Measurements from ENCODE around the gene UGT8. TPM values are rescaled to one million over a fixed set of nuclear protein-coding genes. Genes with fewer than 3 reads are reported as not detected.

The UGT8 gene
- total RNA-seq, 2 experiments from 2014 or later, result 17.5 to 18.5 TPM

- Histone ChIP-seq H3K9me2 (ENCODE audit: insufficient read depth, low read length) (no peaks in the 10 kb centered on the region), H3K9me3 (ENCODE audit: low read length) (peaks cover 5% of the 10 kb centered on the region; the same call in 1 of the 2 replicates), H3K4me2 (ENCODE audit: low read length) (no peak overlapping the region), H2AFZ (ENCODE audit: low read length) (no peak overlapping the region), H3K4me3 (ENCODE audit: low read depth, low read length, poor library complexity, severe bottlenecking) (no peak overlapping the region), H3K79me2 (ENCODE audit: insufficient read depth, low read depth, low read length) (no peaks in the 10 kb centered on the region), H4K20me1 (ENCODE audit: insufficient read depth, low read length) (no peaks in the 10 kb centered on the region), H3K27ac (ENCODE audit: low read depth, low read length, poor library complexity, severe bottlenecking) (no peak overlapping the region), H3K36me3 (ENCODE audit: insufficient read depth, low read length) (no peaks in the 10 kb centered on the region), H3K4me1 (ENCODE audit: insufficient read depth, low read length, poor library complexity, severe bottlenecking) (no peaks in the 10 kb centered on the region)
- DNase-seq (ENCODE audit: low spot score), result no peak
- ChIA-PET CTCF (ENCODE audit: unreplicated experiment) (no interaction called here), POLR2A (interaction anchor here (0.6 to 1.2 kb wide), 5 partner anchors 10 to 733 kb away, joined by 3 to 4 read pairs (median 3); no protein-coding TSS in a partner anchor)
- TF ChIP-seq EZH2phosphoT487 (IDR thresholded peaks at IDR 0.05; ENCODE audit: borderline replicate concordance, low read depth, low read length) (no peak), CTCF (conservative IDR thresholded peaks at IDR 0.05; ENCODE audit: low read length) (no peak)
- BruUV-seq (replicated peaks), result no TSS peak
- intact Hi-C loops (cut with micrococcal nuclease; ENCODE audit: unreplicated experiment), result no loop called here
Measured at GRCh38 chr4:114563536-114564315, 34.9 kb upstream of the UGT8 start.

- no peak overlapping the region for H3K4me2 ChIP-seq (ENCODE audit: low read length)
Measured at GRCh38 chr4:114577386-114577785, 21.2 kb upstream of the UGT8 start.

More at GRCh38 chr4:114577386-114577785, 21.2 kb upstream of the UGT8 start:
- Histone ChIP-seq H2AFZ (ENCODE audit: low read length) (no peak overlapping the region), H3K79me2 (ENCODE audit: insufficient read depth, low read depth, low read length) (no peaks in the 10 kb centered on the region), H3K4me1 (ENCODE audit: insufficient read depth, low read length, poor library complexity, severe bottlenecking) (no peaks in the 10 kb centered on the region), H4K20me1 (ENCODE audit: insufficient read depth, low read length) (no peaks in the 10 kb centered on the region), H3K4me3 (ENCODE audit: low read depth, low read length, poor library complexity, severe bottlenecking) (no peak overlapping the region), H3K9me2 (ENCODE audit: insufficient read depth, low read length) (no peaks in the 10 kb centered on the region), H3K27ac (ENCODE audit: low read depth, low read length, poor library complexity, severe bottlenecking) (no peak overlapping the region), H3K36me3 (ENCODE audit: insufficient read depth, low read length) (no peaks in the 10 kb centered on the region), H3K9me3 (ENCODE audit: low read length) (0 out of 2 replicates have a peak, but pooled peaks cover 8% of the 10 kb centered on the region)
- no TSS peak for BruUV-seq (replicated peaks)
- no peak for TF ChIP-seq CTCF (conservative IDR thresholded peaks at IDR 0.05; ENCODE audit: low read length)
- no peak for TF ChIP-seq EZH2phosphoT487 (IDR thresholded peaks at IDR 0.05; ENCODE audit: borderline replicate concordance, low read depth, low read length)
- intact Hi-C loops (cut with micrococcal nuclease; ENCODE audit: unreplicated experiment), result no loop called here
- POLR2A ChIA-PET, result interaction anchor here (0.6 kb wide), 1 partner anchor 1532 kb away, joined by 3 read pairs; no protein-coding TSS in a partner anchor
- CTCF ChIA-PET (ENCODE audit: unreplicated experiment), result no interaction called here
- DNase-seq (ENCODE audit: low spot score), result no peak
